Astrocyte of the hippocampus (primary cell): ENCODE data around the gene CD164.
A peak's percentile ranks its signal among the peaks of the same experiment; 100 is the strongest.
"Not testable (repeated sequence)": the region's sequence is repeated elsewhere in the genome, so short reads cannot be mapped to it uniquely, and the experiment has no call there.

Experiments used
- DNase-seq: peaks from one replicate; pipeline ENCODE4 v3.0.0; 2011; ENCODE audit warnings: low read depth, low spot score

Gene CD164

DNA sequence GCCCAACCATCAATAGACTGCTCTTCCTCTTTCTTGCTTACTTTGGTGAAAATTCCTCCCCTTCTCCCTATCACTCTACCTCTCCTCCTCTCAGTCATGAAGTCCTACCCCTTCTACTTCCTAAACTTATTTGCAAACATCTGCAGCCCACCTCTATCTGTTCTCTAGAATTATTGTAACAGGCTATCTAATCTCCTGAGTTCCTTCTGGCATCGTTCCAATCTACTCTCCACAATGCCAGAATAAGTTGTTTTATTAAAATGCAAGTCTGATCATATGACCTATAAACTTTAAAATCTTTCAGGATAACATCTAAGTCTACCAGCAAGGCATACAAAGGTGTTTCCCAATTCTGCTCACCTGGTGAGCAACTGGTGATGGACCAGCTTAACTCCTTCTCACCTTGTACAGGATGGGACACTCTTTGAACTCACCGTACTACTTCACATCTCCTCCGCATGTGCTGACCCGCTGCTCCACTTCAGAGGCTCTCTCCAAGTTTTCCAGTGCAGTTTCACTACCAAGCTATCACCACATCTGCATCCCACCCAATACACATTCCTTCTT, 7.9 kb downstream of the CD164 start:
- no peak for DNase-seq

DNA sequence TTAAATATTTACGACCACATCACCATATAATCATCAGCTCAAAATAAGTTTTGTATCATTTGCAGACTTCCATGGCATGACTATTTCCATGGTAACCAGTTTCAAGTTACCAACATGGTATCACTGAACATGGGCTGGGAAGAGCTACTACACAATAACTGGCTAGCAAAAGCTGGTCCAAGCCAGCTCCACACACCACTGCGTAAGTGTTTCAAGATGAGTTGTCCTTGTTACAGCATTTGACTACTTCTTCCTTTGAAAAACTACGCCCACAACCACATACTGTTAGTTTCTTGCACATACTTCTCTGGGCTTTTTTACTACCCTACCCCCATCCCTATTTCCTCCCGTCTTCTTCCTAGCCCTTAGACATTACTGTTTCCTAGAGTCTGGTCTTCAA, 8.5 kb downstream of the CD164 start:
- DNase-seq, result no peak

DNA sequence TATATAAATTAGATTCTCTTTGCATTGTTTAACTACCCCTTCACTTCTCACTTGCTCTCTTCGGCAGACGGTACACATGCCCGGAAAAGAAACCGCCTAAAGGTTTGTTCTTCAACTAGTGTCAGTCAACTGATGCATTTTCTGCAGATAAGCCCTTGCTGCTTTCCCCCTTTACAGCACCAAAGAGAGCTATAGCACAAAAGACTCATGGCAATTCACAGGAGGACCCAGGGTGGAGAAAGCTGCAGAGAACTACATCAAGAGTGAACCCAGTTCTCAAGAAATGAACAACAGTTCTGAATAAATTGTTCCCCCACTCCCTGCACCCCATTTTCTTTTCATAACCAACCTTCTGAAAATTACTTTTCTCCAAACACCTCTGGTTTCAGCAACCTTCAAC, 8.9 kb downstream of the CD164 start:
- no peak for DNase-seq

DNA sequence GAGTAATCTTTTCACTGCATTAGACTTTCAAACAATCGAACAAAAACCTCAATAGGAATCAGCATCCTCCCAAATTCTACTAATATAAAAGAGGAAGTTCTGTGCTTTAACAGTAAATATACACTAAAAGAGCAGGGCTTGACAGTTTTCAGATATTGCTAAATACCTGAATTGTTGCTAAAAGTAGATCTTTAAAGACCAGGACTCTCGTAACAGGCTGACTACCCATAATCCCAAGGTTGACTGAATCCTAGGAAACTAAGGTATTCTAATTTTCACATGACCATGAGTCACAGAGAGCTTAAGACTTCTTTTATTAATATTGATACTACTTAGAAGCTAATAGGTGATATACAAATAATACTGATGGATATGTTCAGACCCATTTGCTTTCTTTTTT, 10.1 kb downstream of the CD164 start:
- peak; percentile 36 for DNase-seq

DNA sequence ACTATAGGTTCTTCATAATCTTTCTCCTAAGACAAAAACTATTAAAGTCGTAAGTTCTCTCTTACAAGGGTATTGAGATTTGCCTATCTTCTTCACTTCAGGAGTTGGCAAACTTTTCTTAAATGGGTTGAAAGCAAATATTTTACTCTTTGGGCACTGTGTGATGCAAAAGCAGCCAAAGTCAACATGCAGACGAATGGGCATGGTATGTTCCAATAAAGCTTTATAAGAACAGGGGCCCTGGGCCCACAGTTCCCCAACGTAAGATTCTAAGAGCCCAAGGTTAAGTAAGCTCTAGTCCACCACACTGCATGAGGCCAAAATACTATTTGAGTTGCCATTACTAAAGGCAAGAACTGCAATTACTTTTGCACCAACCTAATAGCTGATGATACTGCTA, 11.5 kb downstream of the CD164 start:
- DNase-seq, result peak; percentile 35

DNA sequence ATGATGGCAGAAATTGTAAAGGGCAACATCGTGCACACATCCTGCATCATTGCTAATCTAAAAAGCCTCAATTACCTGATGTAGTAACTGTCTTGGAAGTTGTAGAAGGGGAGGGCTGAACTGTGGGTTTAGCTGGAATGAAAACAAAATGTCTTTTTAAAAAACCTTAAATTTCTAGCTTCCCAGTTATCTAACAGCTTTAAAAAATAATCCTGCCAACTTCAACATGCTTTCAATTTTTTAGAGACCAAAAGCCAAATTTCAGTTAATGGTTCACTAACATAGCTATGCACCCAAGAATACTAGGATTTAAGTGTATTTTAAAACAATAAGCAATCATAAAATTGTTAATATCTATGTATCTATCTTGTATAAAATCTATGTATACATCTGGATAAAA, 11.9 kb downstream of the CD164 start:
- DNase-seq, result peak; percentile 36

DNA sequence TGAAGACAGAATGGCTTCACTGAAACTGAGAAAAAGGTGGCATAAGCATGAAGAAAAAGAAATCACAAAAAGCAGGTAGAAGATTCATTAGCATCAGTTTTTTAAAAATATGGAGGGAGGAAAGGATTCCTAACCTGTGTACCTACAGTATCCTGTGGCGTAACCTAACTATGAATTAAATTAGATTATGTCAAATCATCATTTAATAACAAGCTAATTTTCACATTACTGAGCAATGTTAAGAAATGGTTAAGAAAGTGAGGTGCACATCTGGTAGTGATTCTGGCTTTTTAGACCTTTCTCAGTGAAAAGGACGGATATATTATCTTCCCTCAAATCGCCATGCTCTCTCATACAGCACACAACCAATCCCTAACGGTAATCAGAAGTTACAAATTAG, 12.5 kb downstream of the CD164 start:
- DNase-seq, result no peak

DNA sequence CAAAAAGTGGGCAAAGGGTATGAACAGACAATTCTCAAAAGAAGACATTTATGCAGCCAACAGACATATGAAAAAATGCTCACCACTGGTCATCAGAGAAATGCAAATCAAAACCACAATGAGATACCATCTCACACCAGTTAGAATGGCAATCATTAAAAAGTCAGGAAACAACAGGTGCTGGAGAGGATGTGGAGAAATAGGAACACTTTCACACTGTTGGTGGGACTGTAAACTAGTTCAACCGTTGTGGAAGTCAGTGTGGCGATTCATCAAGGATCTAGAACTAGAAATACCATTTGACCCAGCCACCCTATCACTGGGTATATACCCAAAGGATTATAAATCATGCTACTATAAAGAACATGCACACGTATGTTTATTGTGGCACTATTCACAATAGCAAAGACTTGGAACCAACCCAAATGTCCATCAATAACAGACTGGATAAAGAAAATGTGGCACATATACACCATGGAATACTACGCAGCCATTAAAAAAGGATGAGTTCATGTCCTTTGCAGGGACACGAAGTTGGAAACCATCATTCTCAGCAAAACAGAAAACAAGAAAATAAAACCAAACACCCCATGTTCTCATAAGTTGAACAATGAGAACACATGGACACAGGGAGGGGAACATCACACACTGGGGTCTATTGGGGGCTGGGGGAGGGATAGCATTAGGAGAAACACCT, 17.7 kb downstream of the CD164 start:
- not testable (repeated sequence) for DNase-seq

DNA sequence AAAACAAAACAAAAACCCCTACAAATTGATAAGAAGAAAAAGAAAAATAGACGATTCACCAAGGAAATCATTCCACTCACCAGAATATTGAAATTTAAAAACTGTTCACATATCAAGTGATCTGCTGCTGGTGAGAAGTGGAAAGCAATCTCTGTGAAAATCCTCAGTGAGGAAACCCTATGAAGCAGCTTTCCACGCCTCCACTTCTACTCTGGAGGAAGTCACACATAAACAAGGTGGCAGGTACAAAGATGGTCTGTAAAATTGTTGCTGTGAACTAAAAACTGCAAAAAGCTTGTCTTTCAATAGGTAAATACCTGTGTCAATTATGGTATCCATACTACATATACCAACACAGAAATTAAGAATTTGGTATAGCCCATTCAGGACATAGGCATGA, 18.5 kb downstream of the CD164 start:
- DNase-seq, result no peak

DNA sequence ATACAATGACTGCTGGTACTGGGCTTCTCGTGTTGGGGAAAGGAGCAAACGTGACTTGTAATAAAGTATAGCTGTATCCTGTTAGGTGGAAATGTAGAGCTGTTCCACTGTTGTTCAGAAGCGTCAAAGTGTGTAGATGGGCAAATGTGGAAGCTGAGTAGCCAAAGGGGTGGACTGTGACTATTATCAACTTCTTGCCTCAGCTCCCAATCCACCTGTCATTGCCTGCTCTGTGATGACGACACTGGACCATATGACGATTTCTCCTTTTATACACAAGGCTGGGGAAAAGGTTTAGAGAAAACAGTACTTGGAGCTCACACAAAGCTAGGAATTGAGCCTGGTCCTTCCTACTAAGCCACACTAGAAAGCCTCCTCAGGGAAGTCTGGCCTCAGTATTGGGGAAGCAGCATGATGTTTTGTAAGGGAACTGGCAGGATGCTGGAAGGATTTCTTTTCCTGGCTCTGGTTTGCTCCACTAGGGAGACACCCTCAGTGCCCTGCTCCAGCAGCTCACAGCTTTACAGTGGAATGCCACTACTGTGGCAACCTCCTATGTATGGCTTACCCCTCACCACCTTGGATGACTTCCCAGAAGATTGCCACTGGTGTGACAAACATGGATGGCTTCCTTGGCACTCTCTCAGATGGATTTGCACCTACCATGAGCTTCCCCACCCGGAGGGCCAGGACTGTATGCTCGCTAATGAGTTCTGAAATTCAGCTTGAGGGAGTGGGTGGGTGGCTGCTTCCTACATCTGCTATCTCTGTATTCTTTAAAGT, 20.0 kb downstream of the CD164 start:
- no peak for DNase-seq

DNA sequence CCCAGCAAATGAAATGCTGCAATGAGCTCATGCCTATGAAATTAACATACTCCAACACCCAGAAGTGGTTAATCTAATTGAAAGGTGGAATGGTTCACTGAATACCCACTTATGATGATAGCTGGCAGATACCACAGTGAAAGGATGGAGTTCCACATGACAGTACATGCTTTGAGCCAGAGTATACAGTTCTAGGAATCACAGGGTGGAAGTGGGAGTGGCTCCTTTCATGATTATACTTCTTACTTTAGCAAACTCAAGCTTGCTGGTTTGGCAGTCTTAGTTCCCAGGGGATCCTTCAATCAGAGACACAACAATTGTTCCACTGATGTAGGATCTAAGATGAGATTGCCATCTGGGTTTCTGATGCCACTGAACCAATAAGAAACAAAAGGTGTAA, 21.5 kb downstream of the CD164 start:
- DNase-seq, result no peak

DNA sequence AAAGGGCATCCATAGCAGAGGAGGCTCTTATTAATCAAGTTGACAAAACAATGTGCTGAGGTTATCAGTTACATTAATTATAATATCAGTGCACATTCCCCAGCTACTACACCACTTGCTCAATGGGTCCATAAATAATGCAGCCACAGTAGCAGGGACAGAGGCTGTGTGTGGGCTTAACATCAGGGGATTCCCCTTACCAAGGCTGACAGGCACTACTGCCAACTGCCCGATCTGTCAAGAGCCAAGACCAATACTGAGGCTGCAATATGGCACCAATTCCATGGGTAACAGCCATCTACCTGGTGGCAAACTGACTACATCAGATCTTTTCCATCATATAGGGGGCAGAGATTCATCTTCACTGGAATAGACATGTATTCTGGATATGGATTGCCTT, 22.0 kb downstream of the CD164 start:
- DNase-seq, result no peak

DNA sequence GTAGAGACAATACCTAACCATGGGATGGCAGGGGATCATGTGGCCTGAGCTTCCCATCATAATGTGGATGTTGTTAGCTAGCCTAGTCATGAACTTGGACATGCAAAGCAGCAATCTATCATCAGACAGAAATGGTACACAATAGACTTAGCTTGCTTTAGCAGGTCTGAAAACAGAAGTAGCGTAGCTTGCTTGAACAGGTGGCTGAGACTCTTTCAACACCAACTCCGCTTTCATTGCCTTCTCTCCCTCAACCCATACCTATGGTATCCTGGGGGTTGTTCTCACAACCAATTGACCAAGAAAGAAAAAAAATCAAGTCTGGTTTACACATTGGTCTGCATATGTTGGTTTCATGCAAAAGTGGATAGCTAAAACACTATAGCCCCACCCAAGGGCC, 23.0 kb downstream of the CD164 start:
- DNase-seq, result no peak

DNA sequence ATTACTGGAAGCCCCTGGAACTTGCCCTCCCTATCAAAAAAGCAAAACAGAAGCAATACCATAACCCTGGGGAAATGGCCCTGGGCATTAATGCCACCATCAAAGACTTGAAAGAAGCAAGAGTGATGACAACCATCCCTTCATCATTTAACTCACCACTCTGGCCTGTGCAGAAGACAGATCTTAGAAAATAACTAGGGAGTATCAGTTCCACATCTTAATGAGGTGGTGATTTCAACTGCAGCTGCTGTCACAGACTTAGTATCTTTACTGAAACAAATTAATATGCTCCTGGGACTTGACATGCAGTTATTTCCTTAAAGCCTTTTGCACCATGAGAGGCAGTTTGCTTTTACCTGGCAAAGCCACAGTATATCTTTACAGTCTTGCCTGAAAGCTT, 24.1 kb downstream of the CD164 start:
- no peak for DNase-seq

DNA sequence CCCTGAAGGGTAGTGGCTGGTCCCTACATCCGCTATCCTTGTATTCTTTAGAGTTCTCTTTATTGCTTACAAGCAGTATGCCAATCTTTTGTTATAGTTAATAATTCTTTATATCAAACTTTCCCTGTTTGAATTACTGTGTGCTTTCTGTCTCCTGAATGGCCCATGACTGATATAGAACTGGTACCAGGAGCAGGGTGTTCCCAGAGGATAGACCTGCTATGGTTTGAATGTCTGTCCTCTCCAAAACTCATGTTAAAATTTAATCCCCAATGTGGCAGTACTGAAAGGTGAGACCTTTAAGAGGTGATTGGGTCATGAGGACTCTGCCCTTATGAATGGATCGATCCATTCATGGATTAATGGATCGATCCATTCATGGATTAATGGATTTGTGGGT, 26.0 kb downstream of the CD164 start:
- DNase-seq, result no peak

DNA sequence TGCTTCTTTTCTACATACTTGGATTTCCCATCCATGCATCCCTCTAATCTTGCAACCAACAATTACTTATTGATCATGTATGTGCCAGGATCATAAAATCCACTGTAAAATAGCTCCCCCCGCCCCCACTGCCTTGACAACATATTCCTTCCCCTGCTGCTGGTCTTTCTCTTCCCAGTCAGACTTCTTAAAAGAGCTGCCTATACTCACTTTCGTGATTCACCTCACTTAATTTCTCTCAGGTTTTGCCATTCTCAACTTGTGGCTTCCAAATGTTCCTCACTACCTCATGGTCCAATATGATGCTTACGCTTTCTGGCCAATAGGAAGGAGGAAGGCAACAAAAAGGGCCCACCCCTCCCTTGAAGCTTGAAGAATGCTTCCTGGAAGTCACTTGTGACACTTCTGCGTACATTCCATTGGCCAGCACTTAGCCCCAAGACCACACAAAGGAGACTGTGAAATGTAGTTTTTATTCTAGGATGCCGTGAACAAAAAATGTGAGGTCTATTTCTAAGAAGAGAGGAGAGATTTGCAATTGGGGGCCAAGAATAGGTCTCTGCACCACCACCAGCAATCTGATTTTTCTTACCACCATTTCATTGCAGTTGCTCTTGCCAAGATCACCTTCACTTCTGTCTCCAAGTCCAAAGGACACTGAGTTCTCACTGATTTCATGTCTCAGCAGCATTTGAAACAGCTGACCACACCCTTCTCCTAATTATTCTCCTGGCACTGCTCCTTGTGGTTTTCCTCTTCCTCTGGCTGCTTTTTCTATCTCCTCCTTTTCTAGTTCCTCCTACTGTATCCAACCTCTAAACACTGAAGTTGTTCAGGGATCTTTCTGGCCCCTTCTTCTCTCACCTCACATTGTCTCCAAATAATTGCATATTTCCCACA, 30.8 kb downstream of the CD164 start:
- DNase-seq, result no peak

DNA sequence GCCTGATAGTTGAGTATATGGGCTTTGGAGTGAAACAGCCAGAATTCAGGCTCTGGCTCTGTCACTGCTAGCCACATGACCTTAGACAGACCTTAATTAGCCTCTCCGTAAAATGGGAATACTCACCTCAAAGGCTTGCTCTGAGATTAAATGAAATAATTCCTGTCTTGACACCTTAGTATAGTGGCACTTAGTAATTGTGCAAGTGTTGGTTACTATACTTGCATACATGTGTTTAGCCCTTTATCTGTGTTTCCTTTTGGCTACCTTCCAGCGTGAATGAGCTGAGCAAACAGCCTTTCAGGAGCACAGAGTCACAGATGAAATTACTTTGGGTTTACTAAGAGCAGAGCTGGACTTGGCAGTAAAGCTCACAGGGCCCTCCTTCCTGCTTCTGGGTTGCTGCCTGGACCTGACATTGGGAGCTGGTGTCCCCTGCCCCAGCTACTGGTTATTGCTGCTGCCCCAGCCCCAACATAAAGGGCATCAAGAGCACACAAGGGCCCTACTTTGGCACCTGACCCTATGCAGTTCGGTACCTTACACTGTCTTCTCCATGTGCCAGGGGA, 32.8 kb downstream of the CD164 start:
- DNase-seq, result peak; percentile 47

DNA sequence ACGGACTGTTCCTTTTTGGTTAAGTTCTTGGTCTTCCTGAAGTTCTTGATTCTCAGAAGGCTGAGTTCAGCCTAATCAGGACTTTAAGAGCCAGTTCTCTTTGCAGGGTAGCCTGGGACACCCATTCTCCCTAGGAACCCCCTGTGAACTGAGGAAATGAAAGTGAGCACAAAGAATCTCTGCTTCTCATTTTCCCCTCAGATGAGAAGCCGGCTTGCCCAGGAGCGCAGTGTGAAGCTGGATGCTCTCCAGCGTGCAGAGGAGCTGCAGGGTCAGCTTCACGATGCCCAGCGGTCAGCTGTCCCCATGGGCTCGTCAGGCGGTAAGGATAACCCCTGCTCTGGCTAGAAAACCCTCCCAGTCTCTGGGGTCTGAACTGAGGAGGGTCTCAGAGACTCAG, 34.0 kb downstream of the CD164 start:
- DNase-seq, result no peak

DNA sequence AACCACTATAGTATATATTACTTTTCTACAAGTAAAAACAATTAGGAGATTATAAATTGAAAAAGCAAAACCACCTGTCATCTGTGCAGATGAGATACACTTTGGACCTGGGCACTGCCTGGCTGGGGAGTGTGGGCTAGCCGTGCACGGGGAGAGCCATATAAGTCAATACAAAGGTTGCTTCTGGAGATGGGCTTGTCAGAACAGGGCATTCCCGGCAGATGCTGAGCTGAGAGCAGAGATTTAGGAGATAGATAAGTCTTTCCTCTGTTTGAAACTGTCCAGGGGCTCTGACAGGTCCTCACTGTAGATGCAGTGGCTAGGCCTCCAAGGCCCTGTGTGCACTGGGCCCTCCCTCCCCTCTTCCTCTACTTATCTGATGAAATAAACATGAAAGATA, 34.5 kb downstream of the CD164 start:
- no peak for DNase-seq

DNA sequence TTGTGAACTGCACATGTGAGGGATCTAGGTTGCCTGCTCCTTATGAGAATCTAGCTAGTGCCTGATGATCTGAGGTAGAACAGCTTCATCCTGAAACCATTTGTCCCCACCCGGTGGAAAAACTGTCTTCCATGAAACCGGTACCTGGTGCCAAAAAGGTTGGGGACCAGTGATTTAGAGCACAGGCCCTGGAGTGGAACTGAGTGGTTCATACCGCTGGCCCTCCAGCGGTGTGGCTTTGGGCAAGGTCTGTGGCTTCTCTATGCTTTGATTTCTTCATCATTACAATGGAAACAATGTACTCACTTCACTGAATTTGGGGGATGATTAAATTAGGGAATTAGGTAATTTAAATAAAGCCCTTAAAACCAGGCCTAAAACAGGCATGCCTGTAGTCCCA, 36.3 kb downstream of the CD164 start:
- no peak for DNase-seq

DNA sequence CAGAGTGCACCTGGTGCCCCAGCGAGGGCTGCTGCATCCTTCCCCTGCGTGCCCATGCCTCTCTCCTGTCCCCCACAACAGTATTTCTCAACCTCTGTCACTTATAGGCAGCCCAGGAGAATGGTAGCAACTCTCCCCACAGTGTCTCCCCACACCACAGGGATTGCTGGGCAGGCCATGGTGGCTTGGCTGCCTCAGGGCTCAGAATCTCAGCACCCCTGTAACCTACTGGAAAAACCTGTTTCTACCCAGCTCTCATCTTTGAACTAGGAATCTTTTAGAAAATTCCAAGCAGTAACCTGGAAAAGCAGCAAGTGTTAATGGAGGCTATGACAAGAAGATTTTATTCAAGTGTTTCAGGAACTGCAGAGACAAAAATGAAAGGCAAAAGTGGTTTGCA, 38.0 kb downstream of the CD164 start:
- no peak for DNase-seq

DNA sequence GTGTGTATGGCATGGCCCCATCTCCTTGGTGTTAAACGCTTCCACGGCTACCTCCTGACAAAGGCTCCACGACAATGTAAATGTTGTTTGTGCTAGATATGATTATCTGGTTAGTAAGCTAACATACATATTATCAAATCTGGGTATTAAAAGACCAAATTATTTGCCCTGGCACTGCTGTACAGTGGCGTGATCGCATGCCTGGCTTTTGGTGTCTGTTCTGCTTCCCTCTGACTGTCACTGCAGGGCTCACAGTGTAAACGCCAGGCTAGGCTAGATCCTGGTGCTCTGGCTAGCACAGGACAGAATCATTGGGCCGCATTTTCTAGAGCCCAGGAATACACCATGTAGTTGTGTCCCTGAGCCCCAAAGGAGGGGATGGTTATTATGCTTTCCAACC, 38.7 kb downstream of the CD164 start:
- DNase-seq, result no peak
